Astrocyte of the cerebellum (primary cell): ENCODE measurements around the gene EED.

Source experiments
- DNase-seq: peaks from one replicate; pipeline ENCODE4 v3.0.0-alpha.2; 2011; ENCODE audit warnings: low read depth
- H3K4me3 ChIP-seq: 2 replicates; pipeline ENCODE4 v1.5.1; 2011; ENCODE audit warnings: mild to moderate bottlenecking, low read depth, low read length, moderate library complexity
- CTCF ChIP-seq: IDR thresholded peaks from 2 replicates; pipeline ENCODE4 v1.5.1; 2012; ENCODE audit warnings: low read length, low read depth, moderate library complexity, mild to moderate bottlenecking; ENCODE audit errors: missing control alignments
- in situ Hi-C: cut with HindIII; loops from 2 replicates; pipeline ENCODE4 v1.10.0; 2017; ENCODE audit warnings: low sequenced_read_pairs

EED gene

GRCh38 chr11:86199354-86199753 is 45.2 kb upstream of the EED start:
- DNase-seq: no peak
- no peak for TF ChIP-seq CTCF
- in situ Hi-C loops: no loop called here
- no peak overlapping the region for H3K4me3 ChIP-seq

- no peak for TF ChIP-seq CTCF
- no peak for DNase-seq
- in situ Hi-C loops: loop anchor here (25.0 kb wide), 1 partner anchor 339 kb away; the partner anchor contains the start of gene CCDC83
- H3K4me3 ChIP-seq: no peak overlapping the region
Measured at GRCh38 chr11:86201371-86201884, 43.1 kb upstream of the EED start.

GRCh38 chr11:86202013-86202336 is 42.6 kb upstream of the EED start:
- DNase-seq: no peak
- TF ChIP-seq CTCF: no peak
- in situ Hi-C loops: loop anchor here (25.0 kb wide), 1 partner anchor 340 kb away; the partner anchor contains the start of gene CCDC83
- no peak overlapping the region for H3K4me3 ChIP-seq

GRCh38 chr11:86204356-86204755 is 40.2 kb upstream of the EED start:
- TF ChIP-seq CTCF: no peak
- no peak for DNase-seq
- in situ Hi-C loops: loop anchor here (25.0 kb wide), 1 partner anchor 342 kb away; the partner anchor contains the start of gene CCDC83
- no peak overlapping the region for H3K4me3 ChIP-seq

- TF ChIP-seq CTCF: no peak
- no peak for DNase-seq
- no peak overlapping the region for H3K4me3 ChIP-seq
- in situ Hi-C loops: loop anchor here (25.0 kb wide), 1 partner anchor 343 kb away; the partner anchor contains the start of gene CCDC83
Measured at GRCh38 chr11:86205421-86206336, 38.9 kb upstream of the EED start.

- DNase-seq: no peak
- H3K4me3 ChIP-seq: no peak overlapping the region
- in situ Hi-C loops: loop anchor here (25.0 kb wide), 1 partner anchor 344 kb away; the partner anchor contains the start of gene CCDC83
- TF ChIP-seq CTCF: no peak
Measured at GRCh38 chr11:86206337-86206695, 38.2 kb upstream of the EED start.
